HEK293 (cell line): ENCODE results near the gene OR1M1.
"Not testable (repeated sequence)": the region's sequence is repeated elsewhere in the genome, so short reads cannot be mapped to it uniquely, and the experiment has no call there.

Experiments
- CTCF ChIA-PET: fragments of 350-600 bp; formaldehyde crosslinking; extraction: SDS; loops from one replicate; lab custom pipeline; 2021; ENCODE audit warnings: antibody characterized with exemption; lab: Yijun Ruan, JAX
- POLR2A ChIA-PET: fragments of 300-600 bp; formaldehyde crosslinking; extraction: SDS; loops from one replicate; lab custom pipeline; 2020; ENCODE audit warnings: antibody characterized with exemption, inconsistent platforms; lab: Yijun Ruan, JAX
- H3K27ac ChIP-seq: fragments of 200-500 bp; sonication (Bioruptor generic); 2 replicates; pipeline ENCODE4 v1.5.1; 2014; ENCODE audit warnings: low read depth, low read length, control low read depth, inconsistent platforms; ENCODE audit errors: extremely low read depth
- H3K36me3 ChIP-seq, 2 experiments: fragments of 200-500 bp in 1 of 2; sonication (Bioruptor generic) in 1 of 2; 1 replicate in 1 of 2; 2 replicates in 1 of 2; pipeline ENCODE4 v1.5.1; 2014 to 2017; ENCODE audit warnings: inconsistent platforms in 2 of 2, low read length in 2 of 2; ENCODE audit not compliant: control insufficient read depth in 2 of 2, insufficient read depth in 1 of 2
- H3K4me1 ChIP-seq: fragments of 200-500 bp; sonication (Bioruptor generic); 2 replicates; pipeline ENCODE4 v1.5.1; 2014; ENCODE audit warnings: mild to moderate bottlenecking, low read length, inconsistent platforms; ENCODE audit not compliant: control insufficient read depth, insufficient read depth
- H3K4me3 ChIP-seq: 2 replicates; pipeline ENCODE4 v1.5.1; 2011; ENCODE audit warnings: low read depth, mild to moderate bottlenecking, control low read depth, low read length, moderate library complexity
- H3K9me3 ChIP-seq: fragments of 200-500 bp; sonication (Bioruptor generic); 2 replicates; pipeline ENCODE4 v1.5.1; 2014; ENCODE audit warnings: low read depth, low read length, inconsistent platforms; ENCODE audit not compliant: control insufficient read depth, insufficient read depth
- GFI1B ChIP-seq: fragments of 450-650 bp; formaldehyde crosslinking; IDR thresholded peaks from 2 replicates; pipeline ENCODE4 v1.5.1; 2016; ENCODE audit warnings: missing biosample characterization, missing genetic modification characterization
- KLF17 ChIP-seq: fragments of 450-650 bp; formaldehyde crosslinking; IDR thresholded peaks from 2 replicates; pipeline ENCODE4 v1.5.1; 2016; ENCODE audit warnings: missing biosample characterization, missing genetic modification characterization
- KLF7 ChIP-seq: fragments of 450-650 bp; formaldehyde crosslinking; IDR thresholded peaks from 2 replicates; pipeline ENCODE4 v1.5.1; 2016; ENCODE audit warnings: missing biosample characterization, missing genetic modification characterization, borderline replicate concordance
- WT1 ChIP-seq: fragments of 450-650 bp; formaldehyde crosslinking; IDR thresholded peaks from 2 replicates; pipeline ENCODE4 v1.5.1; 2016; ENCODE audit warnings: missing biosample characterization, missing genetic modification characterization
- YY2 ChIP-seq: fragments of 450-650 bp; formaldehyde crosslinking; IDR thresholded peaks from 2 replicates; pipeline ENCODE4 v1.5.1; 2016; ENCODE audit warnings: missing biosample characterization, missing genetic modification characterization
- ZBTB17 ChIP-seq: fragments of 450-650 bp; formaldehyde crosslinking; IDR thresholded peaks from 2 replicates; pipeline ENCODE4 v1.5.1; 2016; ENCODE audit warnings: missing biosample characterization, missing genetic modification characterization
- ZBTB7A ChIP-seq: fragments of 450-650 bp; formaldehyde crosslinking; IDR thresholded peaks from 2 replicates; pipeline ENCODE4 v1.5.1; 2016; ENCODE audit warnings: low read depth, missing biosample characterization, missing genetic modification characterization
- ZFP69B ChIP-seq: fragments of 450-650 bp; formaldehyde crosslinking; IDR thresholded peaks from 2 replicates; pipeline ENCODE4 v1.5.1; 2016; ENCODE audit warnings: missing biosample characterization, missing genetic modification characterization
- ZNF133 ChIP-seq: fragments of 450-650 bp; formaldehyde crosslinking; IDR thresholded peaks from 2 replicates; pipeline ENCODE4 v1.5.1; 2016; ENCODE audit warnings: missing biosample characterization, missing genetic modification characterization
- ZNF174 ChIP-seq: fragments of 450-650 bp; formaldehyde crosslinking; IDR thresholded peaks from 2 replicates; pipeline ENCODE4 v1.5.0; 2017; ENCODE audit warnings: missing biosample characterization, mild to moderate bottlenecking, missing genetic modification characterization
- ZNF175 ChIP-seq: fragments of 450-650 bp; formaldehyde crosslinking; IDR thresholded peaks from 2 replicates; pipeline ENCODE4 v1.5.1; 2016; ENCODE audit warnings: missing biosample characterization, missing genetic modification characterization
- ZNF184 ChIP-seq: fragments of 450-650 bp; IDR thresholded peaks from 2 replicates; pipeline ENCODE4 v1.5.1; 2018; ENCODE audit warnings: missing biosample characterization, mild to moderate bottlenecking, missing genetic modification characterization
- ZNF341 ChIP-seq: fragments of 450-650 bp; formaldehyde crosslinking; IDR thresholded peaks from 2 replicates; pipeline ENCODE4; 2016; ENCODE audit warnings: low read depth, missing biosample characterization, missing genetic modification characterization
- ZNF404 ChIP-seq: fragments of 450-650 bp; formaldehyde crosslinking; IDR thresholded peaks from 2 replicates; pipeline ENCODE4 v1.5.1; 2017; ENCODE audit warnings: missing biosample characterization, missing genetic modification characterization
- ZNF426 ChIP-seq: fragments of 450-650 bp; formaldehyde crosslinking; IDR thresholded peaks from 2 replicates; pipeline ENCODE4 v1.5.1; 2017; ENCODE audit warnings: missing biosample characterization, missing genetic modification characterization, mild to moderate bottlenecking, inconsistent platforms, moderate library complexity
- ZNF555 ChIP-seq: fragments of 450-650 bp; formaldehyde crosslinking; conservative IDR thresholded peaks from 2 replicates; pipeline ENCODE4 v1.5.1; 2017; ENCODE audit warnings: missing biosample characterization, mild to moderate bottlenecking, missing genetic modification characterization, inconsistent platforms
- TF ChIP-seq, protein P1 (sequence below): fragments of 450-650 bp; formaldehyde crosslinking; IDR thresholded peaks from 2 replicates; pipeline ENCODE4 v1.5.1; 2016; ENCODE audit warnings: missing biosample characterization, missing genetic modification characterization
- TF ChIP-seq, protein P2 (sequence below): fragments of 450-650 bp; formaldehyde crosslinking; IDR thresholded peaks from 2 replicates; pipeline ENCODE4 v1.5.1; 2016; ENCODE audit warnings: missing biosample characterization, missing genetic modification characterization
- TF ChIP-seq, protein P3 (sequence below): fragments of 450-650 bp; formaldehyde crosslinking; conservative IDR thresholded peaks from 2 replicates; pipeline ENCODE4 v1.5.1; 2016; ENCODE audit warnings: low read depth, missing biosample characterization, missing genetic modification characterization

The OR1M1 gene

DNA sequence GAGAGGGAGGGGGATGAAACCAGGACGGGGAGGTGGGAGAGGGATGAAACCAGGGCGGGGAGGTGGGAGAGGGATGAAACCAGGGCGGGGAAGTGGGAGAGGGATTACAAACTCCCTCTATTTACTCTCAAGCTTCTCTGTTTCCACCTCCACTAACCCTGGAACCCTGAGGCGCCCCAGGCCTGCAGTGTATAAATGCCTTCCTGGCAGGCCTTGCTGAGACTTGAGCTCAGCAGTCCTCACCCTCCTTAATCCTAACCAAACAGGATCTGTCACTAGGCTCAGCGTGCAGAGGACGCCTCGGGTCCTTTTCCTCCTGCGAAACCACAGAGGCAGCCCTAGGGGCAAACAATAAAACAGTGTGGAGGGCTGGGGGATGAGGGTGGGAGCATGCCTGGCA, 32.1 kb upstream of the OR1M1 start (continued):
- TF ChIP-seq ZFP69B (tag by site-specific recombination) (no peak), ZBTB17 (tag by site-specific recombination) (no peak), KLF17 (tag by site-specific recombination) (peak; percentile 49; the same call in 1 of the 2 replicates), ZNF175 (tag by site-specific recombination) (no peak), ZNF555 (tag by site-specific recombination) (no peak), GFI1B (tag by site-specific recombination) (no peak), YY2 (tag by site-specific recombination) (no peak), KLF7 (tag by site-specific recombination) (no peak), ZNF341 (no peak), ZNF426 (no peak), WT1 (peak; percentile 76), ZNF133 (tag by site-specific recombination) (no peak), ZNF404 (no peak), ZNF174 (no peak), ZBTB7A (no peak), ZNF184 (no peak)
- TF ChIP-seq, protein P1, sequence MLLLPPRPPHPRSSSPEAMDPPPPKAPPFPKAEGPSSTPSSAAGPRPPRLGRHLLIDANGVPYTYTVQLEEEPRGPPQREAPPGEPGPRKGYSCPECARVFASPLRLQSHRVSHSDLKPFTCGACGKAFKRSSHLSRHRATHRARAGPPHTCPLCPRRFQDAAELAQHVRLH (tag by site-specific recombination): no peak
- TF ChIP-seq, protein P2, sequence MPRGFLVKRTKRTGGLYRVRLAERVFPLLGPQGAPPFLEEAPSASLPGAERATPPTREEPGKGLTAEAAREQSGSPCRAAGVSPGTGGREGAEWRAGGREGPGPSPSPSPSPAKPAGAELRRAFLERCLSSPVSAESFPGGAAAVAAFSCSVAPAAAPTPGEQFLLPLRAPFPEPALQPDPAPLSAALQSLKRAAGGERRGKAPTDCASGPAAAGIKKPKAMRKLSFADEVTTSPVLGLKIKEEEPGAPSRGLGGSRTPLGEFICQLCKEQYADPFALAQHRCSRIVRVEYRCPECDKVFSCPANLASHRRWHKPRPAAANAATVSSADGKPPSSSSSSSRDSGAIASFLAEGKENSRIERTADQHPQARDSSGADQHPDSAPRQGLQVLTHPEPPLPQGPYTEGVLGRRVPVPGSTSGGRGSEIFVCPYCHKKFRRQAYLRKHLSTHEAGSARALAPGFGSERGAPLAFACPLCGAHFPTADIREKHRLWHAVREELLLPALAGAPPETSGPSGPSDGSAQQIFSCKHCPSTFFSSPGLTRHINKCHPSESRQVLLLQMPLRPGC: no peak

- ChIA-PET POLR2A (interaction anchor here (0.6 to 1.0 kb wide), 3 partner anchors 8 to 10 kb away, joined by 3 read pairs; no protein-coding TSS in a partner anchor), CTCF (interaction anchor here (0.7 kb wide), 1 partner anchor 472 kb away, joined by 3 read pairs; no protein-coding TSS in a partner anchor)
- TF ChIP-seq ZNF426: peak; percentile 30; the same call in 1 of the 2 replicates
- TF ChIP-seq, protein P3, sequence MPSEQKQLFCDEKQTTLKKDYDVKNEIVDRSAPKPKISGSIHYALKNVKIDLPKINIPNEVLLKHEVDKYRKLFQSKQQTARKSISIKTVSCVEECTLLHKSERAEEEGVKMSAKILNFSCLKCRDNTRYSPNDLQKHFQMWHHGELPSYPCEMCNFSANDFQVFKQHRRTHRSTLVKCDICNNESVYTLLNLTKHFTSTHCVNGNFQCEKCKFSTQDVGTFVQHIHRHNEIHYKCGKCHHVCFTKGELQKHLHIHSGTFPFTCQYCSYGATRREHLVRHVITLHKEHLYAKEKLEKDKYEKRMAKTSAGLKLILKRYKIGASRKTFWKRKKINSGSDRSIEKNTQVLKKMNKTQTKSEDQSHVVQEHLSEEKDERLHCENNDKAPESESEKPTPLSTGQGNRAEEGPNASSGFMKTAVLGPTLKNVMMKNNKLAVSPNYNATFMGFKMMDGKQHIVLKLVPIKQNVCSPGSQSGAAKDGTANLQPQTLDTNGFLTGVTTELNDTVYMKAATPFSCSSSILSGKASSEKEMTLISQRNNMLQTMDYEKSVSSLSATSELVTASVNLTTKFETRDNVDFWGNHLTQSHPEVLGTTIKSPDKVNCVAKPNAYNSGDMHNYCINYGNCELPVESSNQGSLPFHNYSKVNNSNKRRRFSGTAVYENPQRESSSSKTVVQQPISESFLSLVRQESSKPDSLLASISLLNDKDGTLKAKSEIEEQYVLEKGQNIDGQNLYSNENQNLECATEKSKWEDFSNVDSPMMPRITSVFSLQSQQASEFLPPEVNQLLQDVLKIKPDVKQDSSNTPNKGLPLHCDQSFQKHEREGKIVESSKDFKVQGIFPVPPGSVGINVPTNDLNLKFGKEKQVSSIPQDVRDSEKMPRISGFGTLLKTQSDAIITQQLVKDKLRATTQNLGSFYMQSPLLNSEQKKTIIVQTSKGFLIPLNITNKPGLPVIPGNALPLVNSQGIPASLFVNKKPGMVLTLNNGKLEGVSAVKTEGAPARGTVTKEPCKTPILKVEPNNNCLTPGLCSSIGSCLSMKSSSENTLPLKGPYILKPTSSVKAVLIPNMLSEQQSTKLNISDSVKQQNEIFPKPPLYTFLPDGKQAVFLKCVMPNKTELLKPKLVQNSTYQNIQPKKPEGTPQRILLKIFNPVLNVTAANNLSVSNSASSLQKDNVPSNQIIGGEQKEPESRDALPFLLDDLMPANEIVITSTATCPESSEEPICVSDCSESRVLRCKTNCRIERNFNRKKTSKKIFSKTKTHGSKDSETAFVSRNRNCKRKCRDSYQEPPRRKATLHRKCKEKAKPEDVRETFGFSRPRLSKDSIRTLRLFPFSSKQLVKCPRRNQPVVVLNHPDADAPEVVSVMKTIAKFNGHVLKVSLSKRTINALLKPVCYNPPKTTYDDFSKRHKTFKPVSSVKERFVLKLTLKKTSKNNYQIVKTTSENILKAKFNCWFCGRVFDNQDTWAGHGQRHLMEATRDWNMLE (tag by site-specific recombination): peak; percentile 52; the same call in 1 of the 2 replicates
- H3K4me1 ChIP-seq, H3K27ac ChIP-seq, H3K4me3 ChIP-seq, H3K36me3 ChIP-seq, H3K9me3 ChIP-seq: not testable (repeated sequence)
Measured at GRCh38 chr19:9056131-9056530, 30.7 kb upstream of the OR1M1 start.
